Measurements from ENCODE around the gene SLC25A27.

SLC25A27 gene

GRCh38 chr6:46711491-46711890 lies 58.7 kb downstream of the SLC25A27 start:
- H3K27me3 ChIP-seq (ENCODE audit: control insufficient read depth, insufficient read depth, low read length) = no peaks in the 10 kb centered on the region
- H3K4me1 ChIP-seq = no peaks in the 10 kb centered on the region
- no peak overlapping the region for H3K4me2 ChIP-seq (ENCODE audit: low read length)
- H2AFZ ChIP-seq = no peak overlapping the region
- H3K4me3 ChIP-seq (ENCODE audit: low read depth, low read length) = no peak overlapping the region
- H3K9ac ChIP-seq = no peak overlapping the region
- no peaks in the 10 kb centered on the region for H3K36me3 ChIP-seq (ENCODE audit: control insufficient read depth, insufficient read depth, low read length)
- no peaks in the 10 kb centered on the region for H3K9me3 ChIP-seq (ENCODE audit: control insufficient read depth, low read length)
- TF ChIP-seq CTCF (IDR thresholded peaks at IDR 0.05) = no peak
- H3K79me2 ChIP-seq = no peaks in the 10 kb centered on the region
- no peak overlapping the region for H3K27ac ChIP-seq

- no peaks in the 10 kb centered on the region for H3K9me3 ChIP-seq (ENCODE audit: control insufficient read depth, low read length)
- no peak overlapping the region for H3K27ac ChIP-seq
- H3K79me2 ChIP-seq = no peaks in the 10 kb centered on the region
- H3K4me3 ChIP-seq (ENCODE audit: low read depth, low read length) = no peak overlapping the region
- no peak overlapping the region for H3K4me2 ChIP-seq (ENCODE audit: low read length)
- no peak for TF ChIP-seq CTCF (IDR thresholded peaks at IDR 0.05)
- H2AFZ ChIP-seq = no peak overlapping the region
- H3K27me3 ChIP-seq (ENCODE audit: control insufficient read depth, insufficient read depth, low read length) = no peaks in the 10 kb centered on the region
- no peaks in the 10 kb centered on the region for H3K36me3 ChIP-seq (ENCODE audit: control insufficient read depth, insufficient read depth, low read length)
- H3K4me1 ChIP-seq = peaks cover 5% of the 10 kb centered on the region
- H3K9ac ChIP-seq = no peak overlapping the region
Measured at GRCh38 chr6:46715141-46715540, 62.4 kb downstream of the SLC25A27 start.

- Histone ChIP-seq H3K27ac (no peak overlapping the region), H3K27me3 (ENCODE audit: control insufficient read depth, insufficient read depth, low read length) (no peaks in the 10 kb centered on the region), H2AFZ (no peak overlapping the region), H3K9me3 (ENCODE audit: control insufficient read depth, low read length) (no peaks in the 10 kb centered on the region), H3K79me2 (no peaks in the 10 kb centered on the region), H3K4me1 (peaks cover 5% of the 10 kb centered on the region), H3K4me2 (ENCODE audit: low read length) (no peak overlapping the region), H3K9ac (no peak overlapping the region), H3K4me3 (ENCODE audit: low read depth, low read length) (no peak overlapping the region), H3K36me3 (ENCODE audit: control insufficient read depth, insufficient read depth, low read length) (no peaks in the 10 kb centered on the region)
- TF ChIP-seq CTCF (IDR thresholded peaks at IDR 0.05) = no peak
Measured at GRCh38 chr6:46719099-46719498, 66.3 kb downstream of the SLC25A27 start.

- Histone ChIP-seq H3K79me2 (no peaks in the 10 kb centered on the region), H3K27ac (no peak overlapping the region), H3K36me3 (ENCODE audit: control insufficient read depth, insufficient read depth, low read length) (no peaks in the 10 kb centered on the region), H2AFZ (no peak overlapping the region), H3K27me3 (ENCODE audit: control insufficient read depth, insufficient read depth, low read length) (no peaks in the 10 kb centered on the region), H3K4me1 (peaks cover 5% of the 10 kb centered on the region), H3K9ac (no peak overlapping the region), H3K4me2 (ENCODE audit: low read length) (no peak overlapping the region), H3K4me3 (ENCODE audit: low read depth, low read length) (no peak overlapping the region), H3K9me3 (ENCODE audit: control insufficient read depth, low read length) (no peaks in the 10 kb centered on the region)
- no peak for TF ChIP-seq CTCF (IDR thresholded peaks at IDR 0.05)
Measured at GRCh38 chr6:46720401-46720800, 67.6 kb downstream of the SLC25A27 start.

Data from parathyroid adenoma (tissue), 2 donors.